SK-N-MC (cell line): ENCODE results near the gene SMTN.

Experiments
- EZH2 ChIP-seq: fragments of 200-600 bp; sonication (generic); IDR thresholded peaks from one replicate; pipeline ENCODE4 v1.6.1; 2017; ENCODE audit warnings: antibody characterized with exemption
- POLR2AphosphoS5 ChIP-seq: IDR thresholded peaks from 2 replicates; pipeline ENCODE4 v1.6.1; 2012; ENCODE audit warnings: mild to moderate bottlenecking, low read depth, low read length, borderline replicate concordance

DNA sequence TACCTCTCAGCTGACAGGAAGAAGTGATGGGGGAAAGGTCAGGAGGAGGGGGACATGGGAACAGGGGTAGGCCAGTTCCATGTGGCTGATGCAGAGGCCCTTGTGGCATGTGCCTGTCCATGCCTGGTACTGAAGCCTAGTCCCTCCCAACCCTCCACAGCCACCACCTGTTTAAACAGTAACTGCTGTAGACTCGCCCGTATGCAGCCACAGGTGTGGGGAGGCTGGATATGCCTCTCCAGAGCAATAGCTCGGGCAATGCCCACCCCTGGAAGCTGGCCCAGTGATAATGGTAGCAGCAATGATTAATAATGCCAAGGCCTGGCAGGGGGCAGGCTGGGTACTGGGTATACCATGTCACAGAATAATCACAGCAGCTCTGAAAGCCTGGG lies 2.3 kb downstream of the SMTN start:
- TF ChIP-seq EZH2 (no peak), POLR2AphosphoS5 (no peak)
